ENCODE data around the gene MFSD11.
"Not testable (repeated sequence)": the region's sequence is repeated elsewhere in the genome, so short reads cannot be mapped to it uniquely, and the experiment has no call there.

MFSD11 gene

DNA sequence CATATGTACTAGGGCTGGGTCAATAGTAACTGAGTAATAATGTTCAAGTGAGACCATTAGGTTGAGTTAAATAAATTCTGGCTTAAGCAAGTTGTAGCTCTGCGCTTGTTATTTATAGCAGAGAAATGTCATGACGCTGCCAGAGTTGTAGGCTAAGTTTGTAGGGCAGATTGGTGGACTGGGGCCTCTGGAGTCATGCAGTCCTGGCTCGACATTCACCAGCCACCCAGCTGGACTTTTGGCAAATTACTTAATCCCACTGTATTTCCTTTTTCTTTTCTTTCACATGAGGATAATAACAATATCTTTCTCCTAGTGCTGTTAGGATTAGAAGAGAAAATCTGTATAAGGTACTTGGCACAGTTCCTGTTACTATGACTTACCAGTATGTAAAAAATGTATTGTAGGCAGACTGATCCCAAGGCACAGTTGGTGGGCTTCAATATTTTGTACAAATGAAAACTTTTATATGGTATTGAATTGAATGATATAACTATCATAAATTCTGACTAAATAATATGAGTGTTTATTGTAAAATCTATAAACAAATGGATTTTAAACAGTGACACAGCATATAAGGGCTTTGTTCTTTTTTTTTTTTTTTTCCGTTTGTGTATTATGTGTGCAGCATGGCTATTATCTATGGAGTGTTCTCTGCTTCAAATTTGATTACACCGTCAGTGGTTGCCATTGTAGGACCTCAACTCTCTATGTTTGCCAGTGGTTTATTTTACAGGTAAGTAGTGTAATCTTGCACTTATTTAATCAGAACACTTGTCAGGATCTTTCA is 2.6 kb downstream of the MFSD11 start:
- peak; percentile 23 for DNase-seq (ENCODE audit: low read depth)
- H3K4me3 ChIP-seq (ENCODE audit: low read depth, low read length): no peak overlapping the region

DNA sequence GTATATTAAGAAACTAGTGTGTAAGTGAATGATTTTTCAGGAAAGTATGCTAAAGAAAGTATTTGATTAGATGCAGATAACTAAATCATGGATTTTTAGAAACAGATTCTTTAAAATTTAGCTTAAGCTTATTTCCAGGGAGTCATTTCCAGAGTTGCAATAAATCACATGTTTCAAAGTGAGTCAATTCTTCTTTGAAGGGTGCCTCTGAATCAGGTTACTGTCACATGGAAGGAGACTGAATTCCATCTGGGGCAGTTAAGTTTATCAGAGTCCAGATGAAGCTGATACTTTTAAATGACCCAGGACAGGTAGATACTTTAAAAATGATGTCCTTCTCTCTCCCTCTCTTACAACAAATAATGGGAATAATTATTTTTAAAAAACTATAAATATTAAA is 5.0 kb downstream of the MFSD11 start:
- H3K4me3 ChIP-seq (ENCODE audit: low read depth, low read length): no peak overlapping the region
- no peak for DNase-seq (ENCODE audit: low read depth)

DNA sequence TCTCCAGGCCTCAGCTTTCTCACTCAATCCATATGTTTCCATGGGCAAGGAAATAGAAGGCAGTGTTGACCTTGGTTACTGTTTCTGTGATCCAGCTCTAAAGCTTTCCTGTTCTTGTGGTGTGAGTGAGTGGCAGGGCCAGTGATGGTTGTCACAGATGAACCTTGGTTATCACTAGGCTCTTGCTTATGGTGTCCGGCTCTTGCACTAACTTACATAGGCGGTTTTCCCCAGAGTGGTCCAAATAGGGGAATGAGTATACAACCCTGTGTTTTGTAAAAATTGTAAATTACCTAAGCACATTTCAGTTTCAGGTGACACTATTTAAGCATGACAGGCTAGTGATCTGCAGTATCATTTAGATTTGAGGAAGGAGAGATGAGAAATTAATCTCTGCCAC is 6.8 kb downstream of the MFSD11 start:
- no peak overlapping the region for H3K4me3 ChIP-seq (ENCODE audit: low read depth, low read length)
- DNase-seq (ENCODE audit: low read depth): no peak

DNA sequence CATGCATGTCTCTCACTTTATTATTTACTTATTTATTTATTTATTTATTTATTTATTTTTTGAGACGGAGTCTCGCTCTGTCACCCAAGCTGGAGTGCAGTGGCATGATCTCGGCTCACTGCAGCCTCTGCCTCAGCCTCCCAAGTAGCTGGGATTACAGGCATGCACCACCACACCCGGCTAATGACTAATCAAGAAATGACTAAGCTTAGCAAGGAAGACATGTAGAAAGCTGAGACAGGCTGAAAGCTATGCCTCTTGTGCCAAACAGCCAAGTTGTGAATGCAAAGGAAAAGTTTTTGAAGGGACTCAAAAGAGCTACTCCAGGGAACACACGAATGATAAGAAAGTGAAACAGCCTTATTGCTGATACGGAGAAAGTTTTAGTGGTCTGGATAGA is 7.9 kb downstream of the MFSD11 start:
- not testable (repeated sequence) for H3K4me3 ChIP-seq (ENCODE audit: low read depth, low read length); DNase-seq (ENCODE audit: low read depth)

DNA sequence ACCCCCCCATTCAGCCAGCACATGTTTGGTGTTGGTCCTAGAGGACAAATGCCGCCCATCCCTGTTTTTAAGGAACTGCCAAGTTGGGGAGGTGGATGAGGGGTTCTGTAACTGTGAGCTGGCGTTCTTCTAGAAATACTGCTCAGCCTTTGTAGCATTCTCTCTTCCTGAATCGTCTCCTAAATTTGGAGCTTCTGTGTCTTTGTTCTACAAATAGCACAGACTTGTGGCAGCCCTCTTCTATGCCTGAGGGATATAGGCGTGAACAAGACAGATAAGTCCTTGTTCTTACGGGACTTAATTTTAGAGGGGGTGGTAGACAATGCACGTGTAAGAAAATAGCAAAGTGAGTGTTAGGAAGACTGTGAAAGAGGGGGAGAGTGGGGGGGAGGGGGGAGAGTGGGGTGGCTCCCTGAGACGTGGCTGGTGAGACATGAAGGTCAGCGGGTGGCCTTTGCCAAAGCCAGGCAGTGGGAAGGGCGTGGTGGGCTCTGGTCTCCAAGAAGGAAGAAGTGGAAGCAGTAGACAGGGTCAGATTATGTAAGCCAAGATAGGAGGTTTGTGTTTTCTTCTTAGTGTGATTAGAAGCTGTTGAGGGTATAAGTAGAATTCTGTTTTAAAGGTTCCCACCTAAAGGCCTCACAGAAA is 9.9 kb downstream of the MFSD11 start:
- no peak overlapping the region for H3K4me3 ChIP-seq (ENCODE audit: low read depth, low read length)
- DNase-seq (ENCODE audit: low read depth): no peak

DNA sequence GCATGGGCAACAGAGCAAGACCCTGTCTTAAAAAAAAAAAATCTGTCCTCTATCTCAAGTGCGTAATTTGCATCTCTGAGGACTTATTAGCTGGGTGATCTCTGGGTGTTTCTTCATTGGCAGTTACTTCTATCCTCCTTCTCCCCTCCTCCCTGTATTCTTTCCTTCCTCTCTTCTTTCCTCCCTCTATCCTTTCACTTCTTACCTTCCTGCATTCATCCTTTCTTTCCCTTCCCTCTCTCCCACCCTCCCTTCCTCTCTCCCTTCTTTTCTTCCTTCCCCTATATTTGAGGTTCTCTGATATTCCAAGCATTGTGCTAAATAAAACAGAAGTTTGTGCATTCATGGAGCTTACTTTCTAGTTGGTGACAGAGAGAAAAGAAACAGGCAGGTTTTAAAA is 10.7 kb downstream of the MFSD11 start:
- no peak overlapping the region for H3K4me3 ChIP-seq (ENCODE audit: low read depth, low read length)
- no peak for DNase-seq (ENCODE audit: low read depth)

DNA sequence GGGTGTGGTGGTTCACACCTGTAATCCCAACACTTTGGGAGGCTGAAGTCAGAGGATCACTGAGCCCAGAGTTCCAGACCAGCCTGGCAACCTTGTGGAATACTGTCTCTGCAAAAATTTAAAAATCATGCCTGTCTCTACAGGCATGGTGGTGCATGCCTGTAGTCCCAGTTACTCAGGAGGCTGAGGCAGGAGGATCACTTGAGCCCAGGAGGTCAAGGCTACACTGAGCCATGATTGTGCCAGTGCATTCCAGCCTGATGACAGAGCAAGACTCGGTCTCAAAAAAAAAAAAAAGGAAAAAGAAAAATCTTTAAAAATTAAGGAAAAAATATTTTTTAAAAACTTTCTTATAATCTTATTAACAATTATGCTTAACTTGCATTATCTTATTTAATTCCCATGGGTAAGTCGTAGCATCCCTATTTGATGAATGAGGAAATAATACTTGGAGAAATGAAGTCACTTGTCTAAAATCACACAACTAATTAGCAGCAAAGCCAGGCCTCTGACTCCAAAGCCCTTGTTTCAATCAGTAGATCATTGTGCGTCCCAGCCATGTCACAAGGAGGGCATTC is 13.6 kb downstream of the MFSD11 start:
- no peak overlapping the region for H3K4me3 ChIP-seq (ENCODE audit: low read depth, low read length)
- no peak for DNase-seq (ENCODE audit: low read depth)

DNA sequence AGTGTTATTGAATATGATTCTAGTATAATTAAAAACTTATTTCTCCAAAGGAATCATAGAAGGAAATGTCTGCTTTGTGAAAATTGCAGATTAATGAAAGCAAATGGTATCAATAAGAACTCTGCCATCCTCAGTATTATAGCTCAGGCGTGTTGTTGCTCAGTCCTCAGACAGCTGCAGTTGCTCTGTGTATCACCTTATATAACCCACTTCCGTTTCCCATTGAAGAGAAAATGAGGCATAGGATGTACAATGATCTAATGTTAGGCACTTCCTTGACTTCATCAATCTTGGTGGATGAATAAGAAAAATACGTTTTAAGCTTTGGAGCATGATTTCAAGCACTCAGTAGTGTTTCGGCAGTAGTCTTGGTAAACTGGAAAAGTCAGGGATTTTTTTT is 14.1 kb downstream of the MFSD11 start:
- H3K4me3 ChIP-seq (ENCODE audit: low read depth, low read length): no peak overlapping the region
- no peak for DNase-seq (ENCODE audit: low read depth)

DNA sequence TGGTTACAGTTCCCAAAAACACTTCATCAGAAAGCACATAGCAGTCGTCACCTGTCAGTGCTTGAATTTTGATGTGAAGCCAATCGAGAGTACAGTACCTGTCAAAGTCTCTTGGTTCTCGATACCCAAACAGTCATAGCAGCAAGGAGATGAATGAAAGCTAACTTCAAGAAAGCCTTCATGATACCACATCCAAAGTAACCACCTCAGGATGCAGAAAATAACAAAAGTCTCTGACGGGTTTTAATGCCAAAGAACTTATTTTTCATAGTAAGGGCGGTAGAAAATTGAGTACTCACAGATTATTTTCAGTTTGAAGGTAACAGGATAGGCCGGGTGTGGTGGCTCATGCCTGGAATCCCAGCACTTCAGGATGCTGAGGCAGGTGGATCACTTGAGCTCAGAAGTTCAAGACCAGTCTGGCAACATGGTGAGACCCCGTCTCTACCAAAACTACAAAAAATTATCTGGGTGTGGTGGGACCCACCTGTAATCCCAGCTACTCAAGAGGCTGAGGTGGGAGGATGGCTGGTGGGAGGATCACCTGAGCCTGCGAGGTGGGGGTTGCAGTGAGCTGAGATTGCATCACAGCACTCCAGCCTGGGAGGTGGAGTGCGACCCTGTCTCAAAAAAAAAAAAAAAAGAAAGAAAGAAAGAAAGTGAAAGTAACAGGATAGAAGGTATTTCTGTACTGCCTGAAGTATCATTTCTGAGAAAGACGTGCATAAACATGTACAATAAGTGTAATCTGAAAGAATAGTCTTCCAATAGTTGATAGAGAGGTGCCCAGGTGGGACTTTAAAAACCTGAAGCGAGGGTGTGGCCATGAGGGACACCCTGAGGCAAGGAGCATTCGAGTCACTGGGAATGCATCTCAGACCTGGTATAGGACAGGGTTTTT is 15.4 kb downstream of the MFSD11 start:
- DNase-seq (ENCODE audit: low read depth): no peak
- H3K4me3 ChIP-seq (ENCODE audit: low read depth, low read length): no peak overlapping the region

DNA sequence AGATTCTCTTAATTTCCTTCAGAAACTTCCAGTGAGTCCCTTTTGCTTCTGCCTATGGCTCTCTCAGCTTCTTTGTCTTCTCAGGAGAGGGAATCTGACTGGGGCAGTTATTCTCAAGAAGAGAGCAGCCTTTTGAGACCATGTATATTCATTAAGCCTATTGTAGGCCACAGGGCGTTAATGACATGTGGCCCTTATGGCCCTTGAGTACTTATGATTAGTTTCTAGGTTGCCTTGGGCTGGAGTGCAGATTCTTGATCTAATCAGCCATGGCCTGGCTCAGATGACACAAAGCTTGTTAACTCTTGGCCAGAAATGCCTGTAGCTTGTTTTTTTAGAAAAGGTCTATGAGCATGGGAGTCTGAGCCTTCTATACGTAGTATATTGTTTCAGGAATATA is 17.4 kb downstream of the MFSD11 start:
- H3K4me3 ChIP-seq (ENCODE audit: low read depth, low read length): no peak overlapping the region
- DNase-seq (ENCODE audit: low read depth): no peak

DNA sequence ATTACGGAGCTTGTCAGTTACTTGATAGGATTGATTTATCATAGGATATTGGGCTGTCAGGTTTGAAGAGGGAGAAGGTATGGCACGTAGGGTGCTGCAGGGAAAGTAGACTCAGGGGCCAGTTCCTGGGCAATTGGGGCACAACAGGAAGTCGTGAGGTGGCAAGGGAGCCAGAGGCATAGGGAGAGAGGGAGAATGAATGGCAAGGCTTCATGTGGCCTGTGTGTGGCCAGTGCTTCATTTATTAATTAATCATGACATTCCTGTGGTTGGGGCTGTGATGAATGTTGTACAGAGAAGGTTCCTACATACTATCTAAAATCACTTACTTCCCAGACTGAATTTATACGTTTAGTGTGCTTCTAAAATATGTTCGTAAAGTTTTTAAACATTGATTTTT is 19.3 kb downstream of the MFSD11 start:
- DNase-seq (ENCODE audit: low read depth): no peak
- no peak overlapping the region for H3K4me3 ChIP-seq (ENCODE audit: low read depth, low read length)

DNA sequence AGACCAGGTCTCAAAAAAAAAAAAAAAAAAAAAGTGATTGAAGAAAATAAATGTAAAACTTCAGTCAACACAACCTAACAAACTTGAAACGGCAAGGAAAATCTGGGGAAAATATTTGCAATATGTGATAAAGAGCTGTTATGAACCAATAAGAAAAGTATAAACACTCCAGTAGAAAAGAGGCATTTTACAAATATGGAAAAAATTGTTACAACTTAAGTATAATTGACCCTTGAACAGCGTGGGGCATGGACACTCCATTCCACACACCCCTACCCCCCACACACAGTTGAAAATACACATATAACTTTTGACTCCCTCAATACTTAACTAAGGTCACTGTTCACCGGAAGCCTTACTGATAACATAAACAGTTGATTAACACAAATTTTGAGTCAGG is 20.7 kb downstream of the MFSD11 start:
- DNase-seq (ENCODE audit: low read depth): no peak
- no peak overlapping the region for H3K4me3 ChIP-seq (ENCODE audit: low read depth, low read length)

DNA sequence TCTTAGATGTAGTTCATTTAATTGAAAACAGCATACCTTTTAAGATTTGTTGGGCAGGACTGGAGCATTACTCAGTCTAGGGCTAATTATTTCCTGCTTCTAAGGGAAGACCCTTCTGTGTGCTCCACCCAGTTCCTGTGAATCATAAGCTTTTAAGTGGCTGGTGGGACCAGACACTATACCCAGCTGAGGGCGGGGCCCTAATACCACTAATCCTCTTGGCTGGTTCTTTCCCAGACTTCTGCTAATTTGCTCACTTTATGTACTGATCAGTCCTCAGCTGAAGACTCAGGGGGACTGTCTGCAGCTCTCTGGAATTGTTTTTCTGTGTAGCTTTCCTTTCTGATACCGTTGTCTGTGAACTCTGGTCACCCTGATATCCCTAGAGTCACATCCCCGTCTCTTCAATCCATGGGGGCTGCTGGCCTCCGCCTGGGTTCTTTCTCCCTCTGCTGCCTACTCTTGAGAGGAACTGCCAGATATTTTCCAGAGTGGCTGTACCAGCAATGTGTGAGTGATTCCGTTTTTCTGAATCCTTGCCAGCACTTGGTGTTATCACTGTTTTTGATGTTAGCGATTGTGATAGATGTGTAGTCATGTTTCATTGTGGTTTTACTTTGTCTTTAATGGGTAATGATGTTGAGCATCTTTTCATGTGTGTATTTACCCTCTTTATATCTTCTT is 35.1 kb downstream of the MFSD11 start:
- DNase-seq (ENCODE audit: low read depth): peak; percentile 52
- H3K4me3 ChIP-seq (ENCODE audit: low read depth, low read length): peak overlapping the region; percentile 18

DNA sequence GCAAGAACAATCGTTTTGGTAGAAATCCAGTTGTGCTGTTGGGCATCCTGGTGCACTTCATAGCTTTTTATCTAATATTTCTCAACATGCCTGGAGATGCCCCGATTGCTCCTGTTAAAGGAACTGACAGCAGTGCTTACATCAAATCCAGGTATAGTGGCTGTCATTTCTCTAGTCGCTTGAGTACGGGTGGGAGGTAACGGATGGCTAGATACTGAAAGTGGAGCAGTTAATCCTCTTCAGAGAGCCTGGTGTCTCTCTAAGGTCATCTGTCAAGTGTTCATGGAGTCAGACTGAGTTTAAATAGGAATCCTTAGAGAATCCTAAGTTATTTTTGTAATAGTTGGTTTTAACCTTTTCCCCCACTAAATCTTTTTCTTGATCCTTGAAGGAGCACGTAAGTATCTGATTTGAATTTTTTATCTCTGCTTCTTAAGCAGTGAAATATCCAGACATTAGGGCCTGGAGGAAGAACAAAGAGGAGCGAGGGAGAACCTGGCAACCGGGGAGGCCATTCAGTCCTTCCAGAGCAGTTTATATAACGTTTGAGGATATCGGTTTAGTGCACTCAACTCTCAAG is 37.2 kb downstream of the MFSD11 start:
- no peak overlapping the region for H3K4me3 ChIP-seq (ENCODE audit: low read depth, low read length)
- no peak for DNase-seq (ENCODE audit: low read depth)

DNA sequence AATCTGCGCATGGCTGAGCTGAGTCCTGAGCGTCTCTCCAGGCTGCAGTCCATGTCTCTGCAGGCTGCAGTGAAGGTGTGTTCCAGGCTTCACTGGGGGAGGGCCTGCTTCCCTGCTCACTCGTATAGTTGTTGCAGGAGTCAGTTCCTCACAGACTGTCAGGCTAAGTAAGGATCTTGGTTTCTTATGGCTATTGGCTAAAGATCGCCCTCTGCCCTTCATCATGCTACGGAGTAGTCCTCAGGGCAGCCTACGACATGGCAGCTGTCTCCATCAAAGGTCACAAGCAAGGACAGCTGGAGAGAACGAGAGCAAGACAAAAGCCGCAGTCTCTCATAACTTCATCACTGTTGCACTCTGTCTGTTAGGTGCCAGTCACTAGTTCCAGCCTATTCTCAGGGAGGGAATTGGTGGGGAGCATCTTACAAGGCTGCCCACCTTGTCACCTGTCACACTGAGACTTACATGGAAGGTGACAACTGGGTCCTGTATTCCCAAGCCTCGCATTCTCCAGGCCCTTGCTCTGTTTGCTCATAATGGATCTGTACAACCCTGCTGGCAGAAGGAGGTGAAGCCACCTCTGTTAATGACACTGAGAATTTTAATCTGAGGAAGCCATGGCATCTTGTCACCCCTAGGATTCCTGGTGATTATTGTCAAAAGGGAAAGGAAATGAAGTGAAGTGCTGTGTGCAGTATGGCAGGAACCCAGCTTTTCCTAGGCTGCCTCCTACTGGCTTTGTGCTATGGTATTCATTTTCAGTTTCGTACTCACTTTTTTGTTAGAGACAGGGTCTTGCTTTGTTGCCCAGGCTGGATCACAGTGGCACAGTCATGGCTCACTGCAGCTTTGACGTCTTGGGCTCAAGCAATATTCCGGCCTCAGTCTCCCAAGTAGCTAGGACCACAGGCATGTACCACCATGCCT is 43.4 kb downstream of the MFSD11 start:
- DNase-seq (ENCODE audit: low read depth): no peak
- no peak overlapping the region for H3K4me3 ChIP-seq (ENCODE audit: low read depth, low read length)

DNA sequence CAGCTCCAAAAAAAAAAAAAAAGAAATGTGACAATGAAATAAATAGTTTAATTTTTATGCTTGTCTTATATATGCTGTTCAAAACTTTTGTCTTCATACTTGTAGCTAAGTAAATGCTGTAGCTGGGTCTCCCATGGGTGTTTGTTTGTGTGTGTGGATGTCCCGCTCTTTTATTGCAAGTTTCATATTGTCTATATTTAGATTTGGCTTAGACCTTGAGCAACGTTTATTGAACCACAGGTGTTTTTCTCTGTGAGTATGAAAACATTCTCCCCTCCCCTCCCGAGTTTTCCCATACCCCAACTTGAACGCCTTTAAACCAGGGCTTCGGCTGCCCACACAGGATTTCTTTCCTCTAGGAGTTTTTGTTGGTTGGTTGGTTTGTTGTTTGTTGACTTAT is 45.2 kb downstream of the MFSD11 start:
- H3K4me3 ChIP-seq (ENCODE audit: low read depth, low read length): no peak overlapping the region
- no peak for DNase-seq (ENCODE audit: low read depth)

DNA sequence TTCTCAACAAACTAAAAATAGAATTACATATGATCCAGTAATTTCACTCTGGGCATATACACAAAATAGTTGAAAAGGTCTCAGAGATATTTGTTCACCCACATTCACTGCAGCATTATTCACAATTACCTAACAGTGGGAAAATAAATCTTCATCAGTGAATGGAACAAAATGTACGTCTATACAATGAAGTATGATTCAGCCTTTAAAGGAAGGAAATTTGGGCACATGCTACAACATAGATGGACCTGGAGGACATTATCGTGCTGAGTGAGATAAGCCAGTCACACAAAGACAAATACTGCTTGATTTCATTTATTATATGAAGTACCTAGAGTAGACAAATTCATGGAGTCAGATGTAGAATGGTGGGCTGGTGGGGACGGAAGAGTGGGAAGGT is 47.0 kb downstream of the MFSD11 start:
- H3K4me3 ChIP-seq (ENCODE audit: low read depth, low read length): no peak overlapping the region
- DNase-seq (ENCODE audit: low read depth): no peak

DNA sequence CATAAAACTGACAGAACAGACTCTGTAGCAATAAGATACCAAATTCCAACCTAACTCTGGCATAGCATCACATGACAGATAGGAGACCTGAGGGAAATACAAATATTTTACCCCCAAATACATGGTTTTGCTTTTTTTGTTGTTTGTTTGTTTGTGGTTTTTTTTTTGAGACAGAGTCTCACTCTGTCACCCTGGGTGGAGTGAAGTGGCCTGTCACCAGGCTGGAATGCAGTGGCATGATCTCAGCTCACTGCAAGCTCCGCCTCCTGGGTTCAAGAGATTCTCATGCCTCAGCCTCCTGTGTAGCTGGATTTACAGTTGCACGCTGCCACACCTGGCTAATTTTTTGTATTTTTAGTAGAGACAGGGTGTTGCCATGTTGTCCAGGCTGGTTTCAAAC is 49.9 kb downstream of the MFSD11 start:
- DNase-seq (ENCODE audit: low read depth): not testable (repeated sequence)

More for the DNA sequence above, 49.9 kb downstream of the MFSD11 start:
- H3K4me3 ChIP-seq (ENCODE audit: low read depth, low read length): not testable (repeated sequence)

Data from skeletal muscle cell (primary cell).